Effector memory CD8-positive, alpha-beta T cell (primary cell): ENCODE data around the gene CSPG4.
A peak's percentile ranks its signal among the peaks of the same experiment; 100 is the strongest.

Experiments used
- ATAC-seq: fragments of 150-1000 bp; cut with Tn5 transposase; replicated peaks from 2 replicates; pipeline ENCODE4 v1.10.0; 2021; ENCODE audit warnings: mild to moderate bottlenecking, moderate library complexity
- DNase-seq, 3 experiments: peaks; one replicate each; pipeline ENCODE4 v3.0.0; 2021
- H3K27ac Mint-ChIP-seq, 2 donors: one replicate each; pipeline ENCODE4 v1.8.0; 2022; ENCODE audit warnings: mild to moderate bottlenecking in 2 of 2, mixed read lengths in 2 of 2, moderate library complexity in 2 of 2
- H3K27me3 Mint-ChIP-seq, 2 donors: one replicate each; pipeline ENCODE4 v1.8.0; 2022; ENCODE audit warnings: mixed read lengths in 2 of 2
- H3K36me3 Mint-ChIP-seq: one replicate; pipeline ENCODE4 v1.8.0; 2022; ENCODE audit warnings: mild to moderate bottlenecking, moderate library complexity, mixed read lengths; ENCODE audit not compliant: insufficient read depth
- H3K4me1 Mint-ChIP-seq, 2 donors: one replicate each; pipeline ENCODE4 v1.8.0; 2022; ENCODE audit warnings: low read depth in 2 of 2, mixed read lengths in 2 of 2
- H3K4me3 Mint-ChIP-seq, 2 donors: one replicate each; pipeline ENCODE4 v1.8.0; 2022; ENCODE audit warnings: mild to moderate bottlenecking in 2 of 2, mixed read lengths in 2 of 2, moderate library complexity in 2 of 2
- H3K9me3 Mint-ChIP-seq, 2 donors: one replicate each; pipeline ENCODE4 v1.8.0; 2022; ENCODE audit warnings: mixed read lengths in 2 of 2

The CSPG4 gene

GRCh38 chr15:75677465-75678323, 35.0 kb downstream of the CSPG4 start:
- no peaks in the 10 kb centered on the region for H3K4me1 Mint-ChIP-seq
- ATAC-seq = no peak

GRCh38 chr15:75676688-75677464, 35.8 kb downstream of the CSPG4 start:
- Mint-ChIP-seq H3K4me1 (no peaks in the 10 kb centered on the region), H3K27ac (no peak overlapping the region), H3K9me3 (no peaks in the 10 kb centered on the region), H3K4me3 (no peak overlapping the region), H3K36me3 (peaks cover 3% of the 10 kb centered on the region), H3K27me3 (no peaks in the 10 kb centered on the region)
- no peak for DNase-seq
- ATAC-seq = no peak

More at GRCh38 chr15:75677465-75678323, 35.0 kb downstream of the CSPG4 start:
- DNase-seq = no peak
- H3K27me3 Mint-ChIP-seq = no peaks in the 10 kb centered on the region
- no peaks in the 10 kb centered on the region for H3K9me3 Mint-ChIP-seq
- H3K36me3 Mint-ChIP-seq = peaks cover 3% of the 10 kb centered on the region
- no peak overlapping the region for H3K4me3 Mint-ChIP-seq
- no peak overlapping the region for H3K27ac Mint-ChIP-seq

- no peak for DNase-seq
- no peak overlapping the region for H3K27ac Mint-ChIP-seq
- ATAC-seq = no peak
- peaks cover 3% of the 10 kb centered on the region for H3K36me3 Mint-ChIP-seq
- H3K27me3 Mint-ChIP-seq = no peaks in the 10 kb centered on the region
- no peaks in the 10 kb centered on the region for H3K4me1 Mint-ChIP-seq
- no peak overlapping the region for H3K4me3 Mint-ChIP-seq
- no peaks in the 10 kb centered on the region for H3K9me3 Mint-ChIP-seq
Observed at GRCh38 chr15:75675579-75676404, 36.9 kb downstream of the CSPG4 start.

- Mint-ChIP-seq H3K36me3 (peaks cover 3% of the 10 kb centered on the region), H3K27me3 (no peaks in the 10 kb centered on the region)
Observed at GRCh38 chr15:75674366-75674765, 38.3 kb downstream of the CSPG4 start.

GRCh38 chr15:75673426-75674235, 39.0 kb downstream of the CSPG4 start:
- no peak for ATAC-seq
- no peak overlapping the region for H3K4me3 Mint-ChIP-seq
- H3K36me3 Mint-ChIP-seq = peaks cover 3% of the 10 kb centered on the region
- H3K27ac Mint-ChIP-seq = no peak overlapping the region
- H3K4me1 Mint-ChIP-seq = no peaks in the 10 kb centered on the region
- no peaks in the 10 kb centered on the region for H3K9me3 Mint-ChIP-seq
- H3K27me3 Mint-ChIP-seq = no peaks in the 10 kb centered on the region
- DNase-seq = no peak

More at GRCh38 chr15:75674366-75674765, 38.3 kb downstream of the CSPG4 start:
- ATAC-seq = no peak
- H3K4me3 Mint-ChIP-seq = no peak overlapping the region
- no peaks in the 10 kb centered on the region for H3K4me1 Mint-ChIP-seq
- no peaks in the 10 kb centered on the region for H3K9me3 Mint-ChIP-seq
- DNase-seq = no peak
- H3K27ac Mint-ChIP-seq = no peak overlapping the region

- Mint-ChIP-seq H3K9me3 (no peaks in the 10 kb centered on the region), H3K27ac (no peak overlapping the region), H3K4me1 (no peaks in the 10 kb centered on the region), H3K27me3 (no peaks in the 10 kb centered on the region), H3K36me3 (peaks cover 3% of the 10 kb centered on the region), H3K4me3 (no peak overlapping the region)
- DNase-seq = no peak
- ATAC-seq = no peak
Observed at GRCh38 chr15:75672646-75673425, 39.8 kb downstream of the CSPG4 start.

GRCh38 chr15:75671730-75672602, 40.7 kb downstream of the CSPG4 start:
- no peaks in the 10 kb centered on the region for H3K27me3 Mint-ChIP-seq
- H3K4me1 Mint-ChIP-seq = no peaks in the 10 kb centered on the region
- no peak for DNase-seq
- no peak for ATAC-seq
- peaks cover 3% of the 10 kb centered on the region for H3K36me3 Mint-ChIP-seq
- no peak overlapping the region for H3K4me3 Mint-ChIP-seq
- no peaks in the 10 kb centered on the region for H3K9me3 Mint-ChIP-seq
- no peak overlapping the region for H3K27ac Mint-ChIP-seq

GRCh38 chr15:75669879-75670212, 42.8 kb downstream of the CSPG4 start:
- H3K27ac Mint-ChIP-seq = peak overlapping the region in 1 of 2 donors; percentile 44

GRCh38 chr15:75669191-75669878, 43.3 kb downstream of the CSPG4 start:
- H3K4me3 Mint-ChIP-seq = no peak overlapping the region
- peaks cover 0 to 4% of the 10 kb centered on the region in 2 donors for H3K4me1 Mint-ChIP-seq
- peak overlapping the region in 1 of 2 donors; percentile 44 for H3K27ac Mint-ChIP-seq
- H3K9me3 Mint-ChIP-seq = no peaks in the 10 kb centered on the region
- no peak for ATAC-seq
- no peaks in the 10 kb centered on the region for H3K27me3 Mint-ChIP-seq
- no peak for DNase-seq
- H3K36me3 Mint-ChIP-seq = no peaks in the 10 kb centered on the region

More at GRCh38 chr15:75669879-75670212, 42.8 kb downstream of the CSPG4 start:
- Mint-ChIP-seq H3K9me3 (no peaks in the 10 kb centered on the region), H3K4me1 (peaks cover 0 to 4% of the 10 kb centered on the region in 2 donors), H3K27me3 (no peaks in the 10 kb centered on the region), H3K36me3 (no peaks in the 10 kb centered on the region), H3K4me3 (no peak overlapping the region)
- ATAC-seq (no peak), DNase-seq (no peak)

- Mint-ChIP-seq H3K4me3 (no peak overlapping the region), H3K27ac (no peak overlapping the region), H3K9me3 (no peaks in the 10 kb centered on the region), H3K4me1 (peaks cover 0 to 4% of the 10 kb centered on the region in 2 donors), H3K36me3 (no peaks in the 10 kb centered on the region), H3K27me3 (no peaks in the 10 kb centered on the region)
- DNase-seq (no peak), ATAC-seq (no peak)
Observed at GRCh38 chr15:75666823-75667501, 45.7 kb downstream of the CSPG4 start.
